Heart left ventricle (tissue), 16 donors: Measurements from ENCODE around the gene DNAJB1. TPM values are rescaled to one million over a fixed set of nuclear protein-coding genes. Genes with fewer than 3 reads are reported as not detected.
A peak's percentile ranks its signal among the peaks of the same experiment; 100 is the strongest.
"Not testable (repeated sequence)": the region's sequence is repeated elsewhere in the genome, so short reads cannot be mapped to it uniquely, and the experiment has no call there.

Source experiments
- ATAC-seq, 4 donors: fragments of 200-7000 bp; cut with Tn5 transposase; one replicate each; pipeline ENCODE4 v1.9.1; 2020 to 2022; ENCODE audit warnings: moderate library complexity in 4 of 4, mild to moderate bottlenecking in 3 of 4, moderate number of reproducible peaks in 1 of 4
- DNase-seq, 5 donors: peaks; one replicate each; pipeline ENCODE4 v3.0.0-alpha.2; 2020
- H3K27ac ChIP-seq, 12 donors: fragments of 200-600 bp; sonication (generic) in 4 of 12; one replicate each; pipeline versions ENCODE4 v1.5.0 to v1.8.0; 2016 to 2022; ENCODE audit warnings: mild to moderate bottlenecking in 2 of 12
- H3K27me3 ChIP-seq, 9 donors: fragments of 200-600 bp; sonication (generic) in 2 of 9; one replicate each; pipeline versions ENCODE4 v1.5.1 to v1.8.0; 2016 to 2022; ENCODE audit warnings: mild to moderate bottlenecking in 3 of 9
- H3K36me3 ChIP-seq, 9 donors: fragments of 200-600 bp; sonication (generic) in 2 of 9; one replicate each; pipeline versions ENCODE4 v1.5.0 to v1.8.0; 2018 to 2022; ENCODE audit warnings: mild to moderate bottlenecking in 2 of 9
- H3K4me1 ChIP-seq, 12 donors: fragments of 200-600 bp; sonication (generic) in 4 of 12; one replicate each; pipeline versions ENCODE4 v1.5.0 to v1.8.0; 2016 to 2022; ENCODE audit warnings: mild to moderate bottlenecking in 3 of 12
- H3K4me3 ChIP-seq, 12 donors: fragments of 200-600 bp; sonication (generic) in 4 of 12; one replicate each; pipeline versions ENCODE4 v1.5.0 to v1.8.0; 2017 to 2022; ENCODE audit warnings: mild to moderate bottlenecking in 9 of 12, moderate library complexity in 4 of 12
- H3K9me3 ChIP-seq, 12 donors: fragments of 200-600 bp; sonication (generic) in 4 of 12; one replicate each; pipeline versions ENCODE4 v1.5.0 to v1.8.0; 2016 to 2022; ENCODE audit warnings: mild to moderate bottlenecking in 1 of 12
- CTCF ChIP-seq, 12 donors: fragments of 200-600 bp; sonication (generic) in 4 of 12; IDR thresholded peaks; one replicate each; pipeline versions ENCODE4 v1.5.0 to v1.8.0; 2018 to 2022; ENCODE audit warnings: antibody characterized with exemption in 12 of 12, mild to moderate bottlenecking in 5 of 12
- POLR2A ChIP-seq, 2 donors: fragments of 450-650 bp; IDR thresholded peaks; one replicate each; pipeline ENCODE4 v1.6.1; 2017; ENCODE audit warnings: antibody characterized with exemption in 2 of 2, mild to moderate bottlenecking in 2 of 2, moderate library complexity in 2 of 2
- WGBS, 4 donors: extraction: QIAGEN DNeasy Blood & Tissue Kit in 2 of 4; methylation state at CpG; one replicate each; pipeline versions ENCODE4 v1.1.5 to v1.1.7; 2013 to 2018; 5-methylcytosine and 5-hydroxymethylcytosine counted together
- intact Hi-C, 10 donors: fragments of 100-400 bp; cut with DNase I; formaldehyde crosslinking; loops; one replicate each; pipeline versions ENCODE4 v1.11.1 to v1.14.2; 2022
- polyA plus RNA-seq, 2 donors: library from polyadenylated mRNA; stranded (reverse); fragments of 200-250 nt; gene quantifications; one replicate each; pipeline ENCODE4 v1.2.3, GENCODE V29; 2013
- total RNA-seq, 9 donors: library from RNA; depleted of rRNA in 2 of 9; stranded (reverse); fragments of >200 nt in 2 of 9; fragmentation: NEBNext Ultra II Directional in 3 of 9; extraction: Animal tissue kit (Norgen Biotek cat#: 25700) in 3 of 9; gene quantifications; one replicate each; pipeline versions ENCODE4 v1.1.0 to v1.2.4, GENCODE V29; 2016 to 2023
- donor health status: ischemic (EF 13 %, LVEDD 7.1; RV severe dilation, severe dysfunction).
- donor health status: healthy with polysubstance abuse.
- donor health status: DM: no; HTN: yes; CAD: no.
- donor health status: DM: no; HTN: no; CAD: no.
- donor health status: ischemic (EF 25% LVEDD 6.9; RV normal size, moderate dysfunction).
- donor health status: ischemic (EF 25% LVEDD 5.7; RV mildly dilated, moderate dysfunction).
- donor health status: healthy.
- donor health status: DM: yes; HTN: yes; CAD: no.
- donor health status: ischemic (EF 35%, LVEDD 5.7; RV mildly dilated, moderate dysfunction).
- donor health status: nonischemic (EF 11% LVEDD 7.7; RV severe dilation, severe dysfunction).
- donor health status: DM: yes; HTN: yes; CAD: no.
- donor health status: PGD.
- donor health status: ischemic (EF 29% LVEDD 5.4; RV normal size, mild dysfunction).
- donor health status: nonischemic (EF 23%, LVEDD 6.1; RV moderate dilation, normal function).

Gene DNAJB1
- total and polyA plus RNA-seq, 11 donors, result 27.5 to 70.6 (median 44.8) TPM

- DNase-seq (no peak), ATAC-seq (no peak)
- intact Hi-C loops, result no loop called here
- H3K36me3 ChIP-seq, result peaks cover 0 to 36% (median 15%) of the 10 kb centered on the region in 9 donors
- TF ChIP-seq POLR2A (IDR thresholded peaks at IDR 0.05) (no peak), CTCF (IDR thresholded peaks at IDR 0.05) (no peak)
- no peak overlapping the region for H3K27ac ChIP-seq
- H3K4me1 ChIP-seq, result peaks cover 3 to 63% (median 30%) of the 10 kb centered on the region in 12 donors
- H3K27me3 ChIP-seq, result no peaks in the 10 kb centered on the region
- H3K9me3 ChIP-seq, result no peaks in the 10 kb centered on the region
- WGBS, 4 donors, result 84 to 86% (median 85%) methylated on average over 22 to 28 of the region's 31 CpGs
- H3K4me3 ChIP-seq, result no peak overlapping the region
Observed at GRCh38 chr19:14565765-14566711, 47.8 kb upstream of the DNAJB1 start.

GRCh38 chr19:14565298-14565679, 47.1 kb upstream of the DNAJB1 start:
- no peak overlapping the region for H3K27ac ChIP-seq
- H3K27me3 ChIP-seq, result no peaks in the 10 kb centered on the region
- H3K9me3 ChIP-seq, result no peaks in the 10 kb centered on the region
- ATAC-seq, result no peak
- peaks cover 0 to 36% (median 15%) of the 10 kb centered on the region in 9 donors for H3K36me3 ChIP-seq
- no peak overlapping the region for H3K4me3 ChIP-seq
- intact Hi-C loops, result no loop called here
- 94 to 98% (median 95%) methylated on average over 14 to 22 of the region's 22 CpGs for WGBS, 4 donors
- TF ChIP-seq CTCF (IDR thresholded peaks at IDR 0.05), result no peak
- no peak for TF ChIP-seq POLR2A (IDR thresholded peaks at IDR 0.05)
- peak in 1 of 5 donors; percentile 21 for DNase-seq
- peaks cover 0 to 63% (median 30%) of the 10 kb centered on the region in 12 donors for H3K4me1 ChIP-seq

GRCh38 chr19:14564652-14565297, 46.6 kb upstream of the DNAJB1 start:
- intact Hi-C loops, ATAC-seq, H3K4me3 ChIP-seq, H3K27me3 ChIP-seq, H3K9me3 ChIP-seq, DNase-seq: not testable (repeated sequence)
- peak overlapping the region in 1 of 12 donors; percentile 2 for H3K27ac ChIP-seq
- 74 to 81% (median 79%) methylated on average over 20 to 22 of the region's 22 CpGs for WGBS, 4 donors
- peaks cover 0 to 63% (median 34%) of the 10 kb centered on the region in 12 donors for H3K4me1 ChIP-seq
- peaks cover 0 to 35% (median 15%) of the 10 kb centered on the region in 9 donors for H3K36me3 ChIP-seq

GRCh38 chr19:14563989-14564651, 45.9 kb upstream of the DNAJB1 start:
- Histone ChIP-seq H3K9me3 (no peaks in the 10 kb centered on the region), H3K4me3 (no peak overlapping the region), H3K36me3 (peaks cover 0 to 35% (median 15%) of the 10 kb centered on the region in 9 donors), H3K4me1 (peaks cover 0 to 63% (median 35%) of the 10 kb centered on the region in 12 donors), H3K27me3 (no peaks in the 10 kb centered on the region), H3K27ac (peak overlapping the region in 3 of 12 donors; percentile 87 to 97 (median 94))
- no peak for TF ChIP-seq POLR2A (IDR thresholded peaks at IDR 0.05)
- no peak for TF ChIP-seq CTCF (IDR thresholded peaks at IDR 0.05)
- WGBS, 4 donors, result 72 to 82% (median 74%) methylated on average over 24 to 33 of the region's 33 CpGs
- DNase-seq (peak in 1 of 5 donors; percentile 44), ATAC-seq (peak in 3 of 4 donors; percentile 1 to 13 (median 11))
- intact Hi-C loops, result no loop called here
